K562 (cell line): ENCODE measurements around the gene C11orf52. TPM values are rescaled to one million over a fixed set of nuclear protein-coding genes. Genes with fewer than 3 reads are reported as not detected.

ENCODE experiments used
- ATAC-seq: fragments of 200-7000 bp; cut with Tn5 transposase; 3 replicates; pipeline ENCODE4 v1.9.1; 2020; ENCODE audit warnings: moderate library complexity
- BruUV-seq: library from RNA; stranded (reverse); fragments of 400-500 nt; replicated peaks from 2 replicates; lab custom pipeline; 2021; lab: Mats Ljungman, UMichigan
- CTCF ChIA-PET: fragments of 300-600 bp; formaldehyde crosslinking; extraction: SDS; loops from one replicate; lab custom pipeline; 2021; ENCODE audit warnings: low intra/inter-chr PET ratio; lab: Yijun Ruan, JAX
- POLR2A ChIA-PET: fragments of 300-600, 350-650 bp; sonication (Branson Sonifier 250); formaldehyde crosslinking; extraction: SDS; loops from one replicate; lab custom pipeline; 2021; ENCODE audit warnings: antibody characterized with exemption, inconsistent platforms; lab: Yijun Ruan, JAX
- DNase-seq, 4 experiments: peaks; one replicate each; pipeline versions ENCODE4 v3.0.0 to v3.0.0-alpha.2; 2011 to 2018; ENCODE audit warnings: low spot score in 3 of 4, mixed read lengths in 3 of 4; ENCODE audit errors: extremely low read depth in 1 of 4
- FAIRE-seq: peaks from 2 replicates; lab custom pipeline; 2011; peaks lifted over from hg19 to GRCh38; lab: Jason Lieb, UNC
- H2AFZ ChIP-seq: 2 replicates; pipeline ENCODE4 v1.6.0; 2011; ENCODE audit warnings: low read depth, low read length, control low read depth, inconsistent platforms
- H3K27ac ChIP-seq: fragments of 200-600 bp; 3 replicates; pipeline ENCODE4 v1.8.0; 2011; ENCODE audit warnings: low read depth, mild to moderate bottlenecking, control low read depth, inconsistent platforms, low read length, moderate library complexity, mixed read lengths; ENCODE audit errors: extremely low read depth
- H3K27me3 ChIP-seq, 2 experiments: fragments of 300-600 bp in 1 of 2; 2 replicates in 1 of 2; 3 replicates in 1 of 2; pipeline versions ENCODE4 v1.6.0 to v1.8.0; 2011; ENCODE audit warnings: inconsistent platforms in 2 of 2, low read length in 2 of 2, mild to moderate bottlenecking in 1 of 2, mixed read lengths in 1 of 2, moderate library complexity in 1 of 2; ENCODE audit not compliant: control insufficient read depth in 2 of 2, insufficient read depth in 2 of 2
- H3K36me3 ChIP-seq: fragments of 300-600 bp; 3 replicates; pipeline ENCODE4 v1.8.0; 2011; ENCODE audit warnings: mild to moderate bottlenecking, low read length, inconsistent platforms; ENCODE audit not compliant: control insufficient read depth, insufficient read depth
- H3K4me1 ChIP-seq, 2 experiments: fragments of 200-600 bp in 1 of 2; replicated peaks in 1 of 2; 2 replicates in 1 of 2; 3 replicates in 1 of 2; pipeline versions ENCODE4 v1.5.1 to v1.8.0; 2011; ENCODE audit warnings: inconsistent platforms in 2 of 2, low read length in 2 of 2, mild to moderate bottlenecking in 1 of 2, mixed read lengths in 1 of 2, moderate library complexity in 1 of 2; ENCODE audit not compliant: control insufficient read depth in 2 of 2, insufficient read depth in 2 of 2
- H3K4me2 ChIP-seq: 2 replicates; pipeline ENCODE4 v1.6.1; 2011; ENCODE audit warnings: low read length, control low read depth, inconsistent platforms, mixed read lengths; ENCODE audit not compliant: insufficient read depth
- H3K4me3 ChIP-seq: fragments of 200-600 bp; sonication (generic), shearing (Covaris generic); 2 replicates; pipeline ENCODE4 v1.5.1; 2016; ENCODE audit warnings: control low read depth, inconsistent platforms
- H3K79me2 ChIP-seq: fragments of 200-600 bp; 3 replicates; pipeline ENCODE4 v1.8.0; 2011; ENCODE audit warnings: low read length, inconsistent platforms; ENCODE audit not compliant: control insufficient read depth, insufficient read depth
- H3K9ac ChIP-seq, 2 experiments: 2 replicates each; pipeline versions ENCODE4 v1.6.0 to v1.6.1; 2011; ENCODE audit warnings: low read depth in 2 of 2, low read length in 2 of 2, control low read depth in 1 of 2, inconsistent platforms in 1 of 2, mild to moderate bottlenecking in 1 of 2, mixed read lengths in 1 of 2; ENCODE audit not compliant: insufficient read depth in 1 of 2
- H3K9me1 ChIP-seq: one replicate; pipeline ENCODE4 v1.6.0; 2011; ENCODE audit warnings: inconsistent platforms, mild to moderate bottlenecking, low read length, moderate library complexity; ENCODE audit not compliant: control insufficient read depth, insufficient read depth
- H3K9me3 ChIP-seq: replicated peaks from 2 replicates; pipeline ENCODE4 v1.5.1; 2011; ENCODE audit warnings: low read depth, low read length, inconsistent platforms; ENCODE audit not compliant: control insufficient read depth, insufficient read depth
- H4K20me1 ChIP-seq: replicated peaks from 2 replicates; pipeline ENCODE4 v1.6.1; 2011; ENCODE audit warnings: low read length, inconsistent platforms, mixed read lengths; ENCODE audit not compliant: control insufficient read depth, insufficient read depth
- BCLAF1 ChIP-seq, 2 experiments: fragments of 450-650 bp in 1 of 2; IDR thresholded peaks; 2 replicates each; pipeline ENCODE4 v1.6.1; 2011 to 2017; ENCODE audit warnings: low read depth in 2 of 2, antibody characterized with exemption in 1 of 2, borderline replicate concordance in 1 of 2, low read length in 1 of 2, mild to moderate bottlenecking in 1 of 2, mixed read lengths in 1 of 2; ENCODE audit not compliant: control insufficient read depth in 1 of 2
- CEBPZ ChIP-seq: fragments of 150-350 bp; IDR thresholded peaks from 2 replicates; pipeline ENCODE4 v1.6.1; 2014; ENCODE audit warnings: low read depth, mild to moderate bottlenecking, low read length, borderline replicate concordance
- COPS2 ChIP-seq: fragments of 450-650 bp; conservative IDR thresholded peaks from 2 replicates; pipeline ENCODE4 v1.6.1; 2016; ENCODE audit warnings: mild to moderate bottlenecking, moderate library complexity
- CSDE1 ChIP-seq, 2 experiments: fragments of 450-650 bp; IDR thresholded peaks; 2 replicates each; pipeline ENCODE4 v1.6.1; 2016; ENCODE audit warnings: mild to moderate bottlenecking in 1 of 2
- HIVEP1 ChIP-seq: fragments of 250-450 bp; sonication (Bioruptor Pico); IDR thresholded peaks from 2 replicates; pipeline ENCODE4 v1.4.0; 2020; ENCODE audit warnings: mild to moderate bottlenecking
- NR2C2 ChIP-seq, 2 experiments: fragments of 200-800 bp in 1 of 2; sonication (Bioruptor generic) in 1 of 2; sonication (generic) in 1 of 2; formaldehyde crosslinking in 1 of 2; IDR thresholded peaks; 2 replicates each; pipeline versions ENCODE4 v1.6.1 to v1.8.0; 2016 to 2022; ENCODE audit warnings: mild to moderate bottlenecking in 1 of 2, missing compliant biosample characterization in 1 of 2, missing genetic modification characterization in 1 of 2, missing genetic modification reagents in 1 of 2
- WGBS: fragments of 100-300 bp; shearing (Covaris generic); methylation state at CpG from one replicate; pipeline ENCODE4 v1.1.6; 2016; ENCODE audit warnings: low coverage, mixed read lengths; ENCODE audit not compliant: insufficient coverage; ENCODE audit errors: missing lambda C conversion rate; 5-methylcytosine and 5-hydroxymethylcytosine counted together
- in situ Hi-C: fragments of 300-500 bp; cut with MboI; formaldehyde crosslinking; loops from 4 replicates; pipeline ENCODE4 v1.15.0; 2018; ENCODE audit warnings: inconsistent platforms, mixed read lengths
- intact Hi-C: fragments of 100-400 bp; cut with micrococcal nuclease; formaldehyde crosslinking; loops from 2 replicates; pipeline ENCODE4 v1.14.2; 2022
- polyA plus RNA-seq, 8 experiments: library from polyadenylated mRNA; depleted of rRNA in 4 of 8; stranded (reverse) in 5 of 8; unstranded in 3 of 8; fragments of >200 nt; fragmentation: Nextera tagmentation in 2 of 8; fragmentation: Illumina TruSeq in 1 of 8; extraction: Ambion mirVana in 2 of 8; extraction: Trizol in 1 of 8; gene quantifications; 2 replicates each; pipeline versions ENCODE4 v1.2.1 to v1.2.3, GENCODE V29; 2011 to 2014; ENCODE audit warnings: inconsistent platforms in 1 of 8, missing spikeins in 1 of 8
- total RNA-seq, 7 experiments: library from RNA; depleted of rRNA in 6 of 7; stranded (reverse); fragments of >200 nt in 6 of 7; fragmentation: Illumina TruSeq in 2 of 7; extraction: Trizol in 2 of 7; gene quantifications; 2 replicates each; pipeline versions ENCODE4 v1.2.1 to v1.2.3, GENCODE V29; 2011 to 2021; ENCODE audit warnings: low replicate concordance in 1 of 7
- TF ChIP-seq, protein P1 (sequence below): sonication (generic); formaldehyde crosslinking; IDR thresholded peaks from 2 replicates; pipeline ENCODE4 v1.8.0; 2022; ENCODE audit warnings: missing genetic modification reagents, mild to moderate bottlenecking, borderline replicate concordance

Gene C11orf52
- total and polyA plus RNA-seq, 9 of the 15 experiments (the other 6 are each of a cell fraction or from before 2014, with no cell fraction given) = 0.29 to 2.9 (median 1.0) TPM

DNA sequence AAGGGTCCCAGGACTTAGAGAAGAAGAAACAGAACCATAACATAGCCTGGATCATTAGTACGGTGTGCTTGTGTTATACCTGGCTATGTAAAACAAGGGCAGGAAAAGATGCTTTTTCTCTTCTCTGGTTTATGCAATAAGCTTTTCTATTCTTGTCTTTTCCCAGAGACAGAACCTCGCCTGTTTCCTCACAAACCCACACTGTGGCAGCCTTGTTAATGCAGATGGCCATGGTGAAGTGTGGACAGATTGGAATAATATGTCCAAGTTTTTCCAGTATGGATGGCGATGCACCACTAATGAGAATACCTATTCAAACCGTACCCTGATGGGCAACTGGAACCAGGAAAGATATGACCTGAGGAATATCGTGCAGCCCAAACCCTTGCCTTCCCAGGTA is 36.5 kb upstream of the C11orf52 start:
- H3K4me1 ChIP-seq = peaks cover 10 to 18% of the 10 kb centered on the region in 2 experiments; a peak in 4 of 5 replicates
- H4K20me1 ChIP-seq = no peaks in the 10 kb centered on the region
- ChIA-PET POLR2A (interaction anchor here (1.2 to 3.6 kb wide), 3 partner anchors 11 to 45 kb away, joined by 3 to 18 read pairs (median 4); partner anchors contain the start of gene ALG9), CTCF (interaction anchor here (0.5 kb wide), 1 partner anchor 188 kb away, joined by 3 read pairs; no protein-coding TSS in a partner anchor)
- no peak for ATAC-seq
- in situ Hi-C loops = loop anchor here (5.0 kb wide), 1 partner anchor 45 kb away; no protein-coding TSS in a partner anchor
- intact Hi-C loops = no loop called here
- no peaks in the 10 kb centered on the region for H3K27me3 ChIP-seq
- no peak overlapping the region for H3K27ac ChIP-seq
- FAIRE-seq = no peak
- H3K9me1 ChIP-seq = no peaks in the 10 kb centered on the region
- H3K79me2 ChIP-seq = peaks cover 8% of the 10 kb centered on the region
- no peaks in the 10 kb centered on the region for H3K36me3 ChIP-seq
- no peak for TF ChIP-seq CEBPZ
- TF ChIP-seq BCLAF1 (IDR thresholded peaks at IDR 0.05; ENCODE audit: borderline replicate concordance in 1 of 2, control insufficient read depth in 1 of 2, low read depth in 2 of 2, low read length in 1 of 2) = no peak
- TF ChIP-seq, protein P1, sequence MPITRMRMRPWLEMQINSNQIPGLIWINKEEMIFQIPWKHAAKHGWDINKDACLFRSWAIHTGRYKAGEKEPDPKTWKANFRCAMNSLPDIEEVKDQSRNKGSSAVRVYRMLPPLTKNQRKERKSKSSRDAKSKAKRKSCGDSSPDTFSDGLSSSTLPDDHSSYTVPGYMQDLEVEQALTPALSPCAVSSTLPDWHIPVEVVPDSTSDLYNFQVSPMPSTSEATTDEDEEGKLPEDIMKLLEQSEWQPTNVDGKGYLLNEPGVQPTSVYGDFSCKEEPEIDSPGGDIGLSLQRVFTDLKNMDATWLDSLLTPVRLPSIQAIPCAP (CRISPR knock-in tag) = no peak
- TF ChIP-seq COPS2 = no peak
- no peak for TF ChIP-seq CSDE1 (IDR thresholded peaks at IDR 0.05)
- no peak for TF ChIP-seq HIVEP1 (CRISPR knock-in tag)
- no peak for TF ChIP-seq NR2C2 (CRISPR knock-in tag; IDR thresholded peaks at IDR 0.05)
- no peak for TF ChIP-seq NR2C2 (tag; IDR thresholded peaks at IDR 0.05)
- TF ChIP-seq, all 486 proteins: peak for 0
- BruUV-seq = no TSS peak
- H3K9me3 ChIP-seq = no peaks in the 10 kb centered on the region
- H2AFZ ChIP-seq = no peak overlapping the region
- H3K9ac ChIP-seq = no peak overlapping the region
- 62% methylated on average over 5 of the region's 5 CpGs for WGBS
- no peak overlapping the region for H3K4me2 ChIP-seq
- DNase-seq = no peak
- no peak overlapping the region for H3K4me3 ChIP-seq
